Left kidney (tissue), 2 donors: ENCODE data around the gene DGUOK. TPM values are rescaled to one million over a fixed set of nuclear protein-coding genes. Genes with fewer than 3 reads are reported as not detected.

Experiments used
- DNase-seq: peaks from one replicate; pipeline ENCODE4 v3.0.0-alpha.2; 2013
- polyA plus RNA-seq: library from polyadenylated mRNA; unstranded; fragments of 120-200 nt; gene quantifications from one replicate; pipeline ENCODE4 v1.2.1, GENCODE V29; 2013; ENCODE audit not compliant: insufficient read length

The DGUOK gene
- polyA plus RNA-seq, 1 donor, result 66.3 TPM

- no peak for DNase-seq
These were observed 50.1 kb downstream of the DGUOK start for GRCh38 chr2:73976803-73977202.

GRCh38 chr2:73977466-73977865 is 50.8 kb downstream of the DGUOK start:
- DNase-seq, result no peak

GRCh38 chr2:73979021-73979420 is 52.3 kb downstream of the DGUOK start:
- no peak for DNase-seq

- no peak for DNase-seq
These were observed 53.0 kb downstream of the DGUOK start for GRCh38 chr2:73979686-73980085.

GRCh38 chr2:73980566-73980965 is 53.9 kb downstream of the DGUOK start:
- DNase-seq, result no peak

- DNase-seq, result no peak
These were observed 54.7 kb downstream of the DGUOK start for GRCh38 chr2:73981081-73982001.

GRCh38 chr2:73982140-73982617 is 55.5 kb downstream of the DGUOK start:
- DNase-seq, result no peak

- DNase-seq, result no peak
These were observed 56.9 kb downstream of the DGUOK start for GRCh38 chr2:73983322-73984202.

GRCh38 chr2:73984203-73984921 is 57.7 kb downstream of the DGUOK start, which contains the start of gene TET3:
TSS of gene TET3 (plus strand) at chr2:73984910. CDS start at chr2:73986404, 1,494 bp downstream.
- no peak for DNase-seq

- DNase-seq, result no peak
These were observed 58.2 kb downstream of the DGUOK start for GRCh38 chr2:73984922-73985307.

GRCh38 chr2:73985308-73986084 is 58.8 kb downstream of the DGUOK start:
- DNase-seq, result no peak

- DNase-seq, result no peak
These were observed 59.5 kb downstream of the DGUOK start for GRCh38 chr2:73986085-73986681.

GRCh38 chr2:73987109-73987947 is 60.6 kb downstream of the DGUOK start:
- no peak for DNase-seq

GRCh38 chr2:73987948-73988700 is 61.4 kb downstream of the DGUOK start:
- no peak for DNase-seq

GRCh38 chr2:73989972-73990371 is 63.3 kb downstream of the DGUOK start:
- no peak for DNase-seq

GRCh38 chr2:73990531-73990930 is 63.9 kb downstream of the DGUOK start:
- DNase-seq, result no peak

- no peak for DNase-seq
These were observed 65.4 kb downstream of the DGUOK start for GRCh38 chr2:73992036-73992435.

GRCh38 chr2:73993376-73993775 is 66.7 kb downstream of the DGUOK start:
- no peak for DNase-seq

GRCh38 chr2:73993778-73994177 is 67.1 kb downstream of the DGUOK start:
- DNase-seq, result no peak
